Hepatocyte (in vitro differentiated cells): ENCODE measurements around the gene EGLN1.

Experiments used
- CTCF ChIP-seq: fragments of 200-600 bp; sonication (generic); IDR thresholded peaks from 2 replicates; pipeline ENCODE4 v1.5.1; 2016; ENCODE audit warnings: antibody characterized with exemption, mild to moderate bottlenecking; ENCODE audit not compliant: poor library complexity
- EZH2 ChIP-seq: fragments of 200-600 bp; sonication (generic); IDR thresholded peaks from 2 replicates; pipeline ENCODE4 v1.6.1; 2016; ENCODE audit warnings: antibody characterized with exemption, mild to moderate bottlenecking, borderline replicate concordance
- EZH2phosphoT487 ChIP-seq: fragments of 200-600 bp; sonication (generic); IDR thresholded peaks from one replicate; pipeline ENCODE4 v1.6.1; 2018; ENCODE audit warnings: antibody characterized with exemption, mild to moderate bottlenecking, low read depth, moderate library complexity; ENCODE audit not compliant: unreplicated experiment, severe bottlenecking

GRCh38 chr1:231467986-231468385 lies 45.9 kb upstream of the EGLN1 start:
- TF ChIP-seq CTCF = no peak
- TF ChIP-seq EZH2 = no peak
- no peak for TF ChIP-seq EZH2phosphoT487
